Lung microvascular endothelial cell (primary cell): ENCODE results near the gene WDR37. TPM values are rescaled to one million over a fixed set of nuclear protein-coding genes. Genes with fewer than 3 reads are reported as not detected.

ENCODE experiments used
- DNase-seq, 2 donors: peaks; one replicate each; pipeline versions ENCODE4 v3.0.0 to v3.0.0-alpha.2; 2010; ENCODE audit warnings: low read depth in 2 of 2
- total RNA-seq: library from RNA; depleted of rRNA; stranded (reverse); fragments of >200 nt; gene quantifications from 2 replicates; pipeline ENCODE4 v1.2.1, GENCODE V29; 2014

WDR37 gene
- total RNA-seq, 1 donor from 2014 or later: 17.3 TPM

DNA sequence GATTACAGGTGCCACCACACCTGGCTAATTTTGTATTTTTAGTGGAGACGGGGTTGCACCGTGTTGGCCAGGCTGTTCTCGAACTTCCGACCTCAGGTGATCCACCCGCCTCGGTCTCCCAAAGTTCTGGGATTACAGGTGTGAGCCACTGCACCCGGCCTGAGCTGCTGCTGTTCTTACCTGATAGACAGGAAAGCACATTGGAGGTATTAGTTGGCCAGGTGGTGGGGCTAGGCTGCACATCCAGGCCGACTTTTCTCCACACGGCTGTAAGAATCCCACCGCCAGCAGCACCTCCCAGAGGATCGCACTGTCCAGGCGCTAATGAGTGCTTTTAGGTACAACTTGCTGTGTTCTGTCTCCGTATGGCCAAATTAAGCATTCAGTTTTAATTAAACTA lies 112.6 kb downstream of the WDR37 start:
- no peak for DNase-seq

DNA sequence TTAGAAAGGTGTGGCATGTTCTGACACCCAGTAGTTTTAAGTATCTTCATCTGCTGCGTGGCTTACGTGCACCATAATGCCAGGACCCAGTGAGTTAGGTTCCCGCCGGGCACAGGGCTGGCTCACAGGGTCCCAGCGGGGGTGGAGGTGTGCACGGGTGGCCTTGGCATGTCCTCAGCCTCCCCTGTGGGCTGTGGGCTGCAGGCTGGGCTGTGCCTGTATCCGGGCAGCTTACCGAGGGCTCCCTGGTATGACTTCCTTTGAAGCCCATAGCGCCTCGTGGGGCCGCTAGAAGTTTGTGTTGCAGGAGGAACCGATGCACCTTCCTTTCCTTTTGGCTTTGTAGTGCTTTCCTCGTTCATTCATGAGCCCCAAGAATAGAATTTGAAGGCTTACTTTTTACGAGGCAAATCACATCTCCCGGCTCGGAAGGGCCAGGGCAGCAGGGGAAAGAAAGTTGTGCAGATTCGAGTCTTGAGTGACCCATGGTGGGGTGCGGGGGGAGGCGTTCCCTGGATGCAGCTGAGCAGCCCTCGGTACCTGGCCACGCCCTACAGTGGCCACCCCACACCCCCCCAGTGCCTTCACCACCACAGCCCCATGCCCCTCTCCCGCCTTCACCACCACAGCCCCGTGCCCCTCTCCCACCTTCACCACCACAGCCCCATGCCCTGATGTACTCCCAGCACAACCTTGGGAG lies 113.2 kb downstream of the WDR37 start:
- DNase-seq: no peak

DNA sequence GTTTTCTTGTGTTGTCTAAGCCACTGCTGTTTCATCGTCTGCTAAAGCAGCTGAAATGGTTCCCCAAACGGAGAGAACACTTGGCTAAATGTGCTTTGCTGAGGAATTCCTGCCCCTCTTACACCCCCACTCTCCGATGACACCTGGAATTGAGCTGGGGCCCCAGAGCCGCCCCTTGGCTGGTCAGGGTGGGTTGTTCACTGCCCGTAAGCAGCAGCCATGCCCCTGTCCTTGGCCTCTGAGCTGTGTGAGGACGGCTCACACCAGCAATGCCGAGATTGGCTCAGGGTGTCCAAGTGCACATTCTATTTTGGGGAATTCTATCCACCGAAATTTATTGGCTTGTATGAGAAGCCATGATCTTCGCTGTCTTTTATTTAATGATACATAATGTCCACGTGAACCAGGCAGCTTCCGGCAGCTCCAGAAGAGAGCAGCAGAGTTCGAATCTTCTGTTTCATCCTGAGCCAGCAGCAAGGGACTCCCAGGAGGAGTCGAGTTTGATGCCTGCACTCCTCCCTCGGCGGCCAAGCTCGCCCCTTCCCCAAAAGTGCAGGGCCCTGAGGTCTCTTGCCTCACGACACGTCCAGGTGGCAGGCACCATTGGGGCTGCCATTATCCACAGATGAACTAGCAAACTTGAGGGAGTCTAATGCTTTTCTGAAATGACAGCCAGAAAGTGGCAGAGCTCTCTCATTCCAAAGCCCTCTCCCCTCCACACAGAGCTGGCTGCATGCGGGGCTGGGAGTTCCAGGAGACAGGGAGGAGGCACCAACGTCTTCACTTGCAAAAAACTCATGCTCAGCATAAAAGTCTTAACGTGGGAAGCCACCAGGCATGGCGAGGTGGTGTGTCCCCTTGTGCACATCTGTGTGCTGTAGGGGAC lies 114.0 kb downstream of the WDR37 start:
- no peak for DNase-seq

DNA sequence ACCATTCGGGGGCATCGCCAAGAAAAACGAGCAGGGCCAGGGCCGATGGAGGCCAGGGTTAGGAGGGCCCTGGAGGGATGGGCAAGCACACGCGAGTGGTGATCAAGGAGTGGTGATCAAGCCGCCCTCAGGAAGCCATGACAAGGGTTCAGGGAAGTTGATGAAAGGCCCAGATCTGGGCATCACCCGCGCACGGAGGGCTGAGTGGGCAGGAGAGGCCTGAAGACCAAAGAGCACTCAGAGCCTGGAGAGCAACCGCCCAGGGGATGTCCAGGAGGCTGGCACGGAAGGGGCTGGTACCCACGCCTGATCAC lies 114.6 kb downstream of the WDR37 start:
- no peak for DNase-seq

DNA sequence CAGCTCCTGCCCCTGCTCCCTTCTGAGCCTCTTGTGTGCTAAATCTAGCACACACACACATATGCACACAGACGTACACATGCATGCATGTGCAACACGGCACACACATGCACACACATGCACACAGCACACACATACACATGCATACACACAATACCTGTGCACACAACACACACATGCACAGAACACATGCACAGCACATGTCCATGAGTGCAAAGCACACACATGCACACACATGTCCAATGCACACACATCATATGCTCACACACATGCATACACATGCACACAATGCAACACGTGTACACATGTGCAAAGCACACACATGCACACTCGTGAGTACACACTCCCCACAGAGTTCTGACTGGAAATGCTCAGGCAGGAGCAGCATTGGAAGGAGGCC lies 115.0 kb downstream of the WDR37 start:
- no peak for DNase-seq

DNA sequence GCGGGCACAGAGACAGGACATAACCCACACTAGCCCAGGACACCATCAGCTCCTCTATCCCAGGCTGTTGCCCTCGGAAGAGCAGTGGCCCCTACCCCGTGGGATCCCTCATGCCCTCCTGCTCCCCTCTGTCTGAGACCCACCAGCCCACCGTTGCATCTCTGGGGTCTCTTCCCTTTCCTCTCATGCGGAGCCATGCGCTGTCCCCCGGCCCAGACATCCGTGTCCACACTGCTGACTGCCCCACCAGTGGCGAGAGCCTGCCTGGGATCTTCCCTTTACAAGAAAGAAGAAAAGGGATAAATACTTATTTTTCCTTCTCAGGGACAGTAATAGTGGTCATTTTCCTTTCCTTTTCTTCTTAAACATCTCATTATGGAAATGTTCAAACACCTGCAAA lies 115.4 kb downstream of the WDR37 start:
- no peak for DNase-seq

DNA sequence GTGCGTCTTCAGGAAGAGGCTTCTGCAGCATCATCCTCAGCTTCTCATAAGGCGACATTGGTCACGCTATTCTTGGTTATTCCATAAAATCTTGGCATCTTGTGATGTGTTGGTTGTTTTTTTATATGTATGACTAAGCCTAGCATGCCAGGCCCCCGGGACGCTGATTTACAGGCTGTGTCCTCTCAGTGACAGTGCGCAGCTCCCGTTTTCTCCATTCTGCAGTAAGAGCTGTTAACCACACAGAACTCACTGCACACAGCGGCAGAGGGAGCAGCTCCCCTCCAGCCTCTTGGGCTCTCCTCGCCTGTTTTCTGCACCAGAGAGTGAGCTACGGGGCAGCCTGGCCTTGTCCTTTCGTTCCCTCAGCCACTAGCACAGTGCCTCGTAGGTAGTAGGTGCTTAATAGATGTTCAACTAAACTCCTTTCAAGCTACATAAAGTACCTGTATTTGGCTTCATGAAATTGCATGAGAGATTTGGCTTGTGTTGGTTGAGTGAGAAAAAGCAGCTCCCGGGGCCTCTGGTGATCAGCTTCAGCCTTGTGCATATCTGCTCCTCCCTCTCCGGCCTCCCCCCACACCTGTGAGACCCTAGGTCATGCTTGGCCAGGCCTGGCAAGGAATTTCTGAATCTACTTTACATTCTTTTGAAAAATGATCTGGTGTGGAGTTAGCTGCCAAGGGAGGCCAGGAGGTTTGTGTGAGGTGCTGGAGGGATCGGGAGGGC lies 116.2 kb downstream of the WDR37 start:
- DNase-seq: no peak

DNA sequence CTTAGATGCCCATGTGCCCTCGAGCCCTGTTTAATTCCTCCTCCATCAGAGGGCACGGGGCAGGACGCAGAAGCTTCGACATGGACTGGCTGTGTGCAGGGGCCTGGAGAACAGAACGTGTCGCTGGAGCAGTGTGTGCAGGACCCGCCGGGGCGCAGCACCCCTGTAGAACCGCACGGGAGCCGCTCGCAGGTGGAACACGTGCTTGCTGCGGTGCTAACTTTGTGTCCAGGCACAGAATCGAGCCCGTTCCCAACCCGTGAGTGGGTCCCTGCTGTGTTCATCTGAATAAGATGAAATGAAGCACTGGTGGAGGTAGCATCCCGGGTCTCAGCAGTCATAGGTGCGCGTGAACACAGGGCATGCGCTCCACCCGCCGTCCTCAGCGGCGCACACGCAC lies 116.9 kb downstream of the WDR37 start:
- no peak for DNase-seq

DNA sequence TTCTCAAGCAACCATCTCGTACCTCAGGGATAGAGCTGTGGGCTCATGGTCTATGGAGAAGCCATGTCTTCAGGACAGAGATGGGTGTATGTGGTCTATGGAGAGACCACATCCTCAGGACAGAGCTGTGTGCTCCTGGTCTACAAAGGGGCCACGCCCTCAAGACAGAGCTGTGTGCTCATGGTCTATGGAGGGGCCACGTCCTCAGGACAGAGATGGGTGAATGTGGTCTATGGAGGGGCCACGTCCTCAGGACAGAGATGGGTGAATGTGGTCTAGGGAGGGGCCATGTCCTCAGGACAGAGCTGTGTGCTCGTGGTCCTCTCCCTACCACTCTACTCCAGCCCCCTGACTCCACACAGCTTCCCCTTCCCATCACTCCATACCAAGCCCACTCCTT lies 117.8 kb downstream of the WDR37 start:
- DNase-seq: no peak

DNA sequence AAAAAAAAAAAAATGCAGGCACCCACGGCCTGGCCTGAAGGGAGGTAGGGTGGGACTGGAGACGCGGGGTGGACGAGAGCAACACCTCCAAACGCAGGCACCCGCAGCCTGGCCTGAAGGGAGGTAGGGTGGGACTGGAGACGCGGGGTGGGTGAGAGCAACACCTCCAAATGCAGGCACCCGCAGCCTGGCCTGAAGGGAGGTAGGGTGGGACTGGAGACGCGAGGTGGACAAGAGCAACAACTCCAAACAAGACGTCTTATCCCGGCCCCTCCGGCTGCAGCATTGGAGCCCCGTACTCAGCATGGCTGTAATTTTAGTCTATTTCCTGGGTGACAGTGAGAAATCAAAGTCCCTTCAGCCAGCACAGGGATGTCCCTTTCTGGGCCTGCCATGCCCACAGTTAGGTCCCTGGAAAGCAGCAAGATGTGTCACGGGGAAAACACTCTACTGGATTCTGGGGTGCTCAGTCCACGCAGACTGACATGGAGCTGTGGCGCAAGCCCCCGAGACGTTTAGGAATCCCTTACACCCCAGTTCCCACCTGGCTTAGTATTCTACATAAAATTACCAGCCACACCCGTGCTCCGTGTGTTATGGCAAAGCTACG lies 119.9 kb downstream of the WDR37 start:
- no peak for DNase-seq

DNA sequence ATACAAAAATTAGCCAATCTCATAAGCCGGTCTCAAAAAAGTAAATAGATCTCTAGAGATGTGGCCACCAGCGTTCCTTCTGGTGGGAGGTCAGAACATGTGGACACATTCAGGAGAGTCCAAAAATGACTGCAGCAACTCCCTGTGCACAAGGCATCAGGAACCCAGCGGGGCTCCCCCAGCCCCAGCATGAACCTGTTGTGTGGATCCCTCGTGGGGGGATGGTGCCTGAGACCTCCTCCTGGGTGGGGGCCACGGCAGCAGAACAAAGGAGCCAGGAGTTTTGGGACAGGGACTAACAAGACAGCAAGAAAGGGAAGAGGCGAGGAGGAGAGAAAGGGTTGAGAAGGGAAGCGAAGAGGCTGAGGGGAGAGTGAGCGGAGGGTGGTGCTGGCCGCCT lies 121.8 kb downstream of the WDR37 start:
- DNase-seq: no peak

DNA sequence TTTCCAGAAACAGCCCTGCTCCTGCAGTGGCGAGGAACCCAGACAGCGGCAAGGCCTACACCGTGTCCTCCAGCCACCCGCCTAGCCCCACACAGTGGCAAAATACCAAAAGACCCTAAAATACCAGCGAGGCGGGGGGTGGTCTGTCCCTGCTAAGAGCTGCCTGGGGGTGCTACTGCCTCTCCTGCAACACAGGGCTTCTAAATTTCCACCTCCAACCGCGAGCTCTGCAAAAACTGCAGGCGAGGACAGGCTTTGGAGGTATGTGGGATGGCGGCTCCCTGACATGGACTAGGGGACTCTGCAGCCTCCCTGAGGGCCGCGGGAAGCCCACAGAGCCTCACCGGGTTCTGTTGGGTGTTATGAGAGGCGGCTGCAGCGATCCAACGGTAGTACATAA lies 122.3 kb downstream of the WDR37 start:
- no peak for DNase-seq

DNA sequence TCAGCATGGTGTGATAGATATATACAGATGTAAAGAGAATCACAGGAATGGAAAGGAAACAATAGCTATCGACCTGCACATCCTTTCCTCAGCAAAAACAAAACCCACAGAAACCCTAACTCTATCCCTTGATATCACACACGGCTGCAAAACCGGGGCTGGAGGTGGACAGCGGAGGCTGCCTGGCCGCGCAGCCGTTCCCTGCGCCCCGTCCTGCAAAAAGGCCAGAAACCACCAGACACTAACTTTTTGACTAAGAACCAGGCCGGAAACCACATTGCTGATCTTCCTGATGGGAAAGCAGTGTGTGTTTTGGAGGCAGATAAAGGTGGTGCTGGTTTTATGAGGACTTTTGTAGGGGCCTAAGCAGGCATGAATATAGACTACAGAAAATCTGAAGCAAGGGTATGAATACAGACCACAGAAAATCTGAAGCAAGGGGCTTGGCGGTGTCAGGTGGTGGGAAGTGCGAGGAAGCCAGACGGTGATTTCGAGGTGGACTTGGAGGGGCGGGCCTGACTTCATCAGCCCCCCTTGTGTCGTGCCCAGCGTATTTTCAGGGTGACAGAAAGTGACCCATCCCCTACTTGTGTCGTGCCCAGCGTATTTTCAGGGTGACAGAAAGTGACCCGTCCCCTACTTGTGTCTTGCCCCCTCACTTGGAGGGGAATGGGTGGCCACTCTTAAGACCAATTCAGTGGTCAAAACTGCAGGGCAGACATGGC lies 123.3 kb downstream of the WDR37 start:
- peak in 1 of 2 donors; percentile 9 for DNase-seq

DNA sequence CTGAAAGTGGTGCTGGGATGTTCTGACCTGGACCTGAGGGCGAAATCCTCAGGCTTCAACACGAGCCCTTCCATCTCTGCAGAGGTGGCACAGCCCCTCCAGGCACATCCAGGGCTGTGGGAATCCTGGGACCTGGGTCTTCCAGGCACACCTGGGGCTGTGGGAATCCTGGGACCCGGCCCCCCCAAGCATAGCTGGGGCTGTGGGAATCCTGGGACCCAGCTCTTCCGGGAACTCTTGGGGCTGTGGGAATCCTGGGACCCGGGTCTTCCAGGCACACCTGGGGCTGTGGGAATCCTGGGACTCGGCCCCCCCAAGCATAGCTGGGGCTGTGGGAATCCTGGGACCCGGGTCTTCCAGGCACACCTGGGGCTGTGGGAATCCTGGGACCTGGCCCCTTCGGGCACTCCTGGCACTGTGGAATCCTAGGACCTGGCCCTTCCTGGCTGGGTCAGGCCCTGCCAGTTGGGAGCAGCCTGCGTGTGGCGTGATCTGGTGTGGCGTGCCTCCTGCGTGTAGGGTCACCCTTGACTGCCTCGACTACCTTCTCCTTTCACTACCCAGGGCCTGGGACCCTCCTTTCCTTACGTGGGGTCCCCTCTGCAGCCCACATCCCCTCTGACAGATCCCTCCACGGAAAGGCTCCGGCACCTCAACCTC lies 124.0 kb downstream of the WDR37 start:
- DNase-seq: no peak

DNA sequence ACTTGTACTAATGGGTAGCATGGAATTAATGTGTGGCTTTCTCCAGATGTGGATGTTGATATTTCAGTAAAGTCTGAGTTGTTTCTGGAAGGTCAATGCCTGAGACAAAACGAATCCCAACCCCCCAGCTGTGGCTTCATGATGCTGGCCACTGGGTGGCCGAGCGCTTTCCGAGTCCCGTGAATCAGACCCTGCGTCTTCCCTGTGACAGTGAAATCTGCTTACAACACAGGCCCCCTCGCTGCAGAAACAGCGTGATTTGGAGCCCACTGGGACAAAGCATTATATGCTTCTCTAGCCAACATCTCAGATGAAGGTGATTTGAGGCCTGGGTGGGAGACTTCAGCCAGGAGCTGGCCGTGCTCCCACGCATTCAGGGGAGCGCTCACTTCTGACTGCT lies 124.7 kb downstream of the WDR37 start:
- no peak for DNase-seq

Other genes with a start within 250 kb of the WDR37 start
- 17.4 and 23.2 TPM in 2 replicates for gene LARP4B, start 124.7 kb upstream of the WDR37 start, total RNA-seq
- gene GTPBP4, start 68.0 kb upstream of the WDR37 start, total RNA-seq: 16.3 and 23.4 TPM in 2 replicates
- gene IDI2, start 30.5 kb upstream of the WDR37 start, total RNA-seq: not detected in 2 replicates
- gene IDI1, start 7.3 kb upstream of the WDR37 start, total RNA-seq: 49.0 and 56.2 TPM in 2 replicates